KMS-11 (cell line): ENCODE data around the gene SIGLEC15.

Experiments used
- H2AFZ ChIP-seq: fragments of 200-600 bp; sonication (generic); 2 replicates; pipeline ENCODE4 v1.6.1; 2016; ENCODE audit warnings: antibody characterized with exemption, mixed run types, low read depth
- H3K27ac ChIP-seq: fragments of 200-600 bp; sonication (generic); 2 replicates; pipeline ENCODE4 v1.6.1; 2016; ENCODE audit warnings: mild to moderate bottlenecking, mixed run types
- H3K27me3 ChIP-seq: fragments of 200-600 bp; sonication (generic); 2 replicates; pipeline ENCODE4 v1.6.1; 2017; ENCODE audit warnings: mild to moderate bottlenecking, low read depth, mixed run types, moderate library complexity; ENCODE audit not compliant: insufficient read depth
- H3K36me3 ChIP-seq: fragments of 200-600 bp; sonication (generic); 2 replicates; pipeline ENCODE4 v1.6.1; 2017; ENCODE audit warnings: mild to moderate bottlenecking, mixed run types; ENCODE audit not compliant: insufficient read depth
- H3K4me1 ChIP-seq: fragments of 200-600 bp; sonication (generic); 2 replicates; pipeline ENCODE4 v1.6.1; 2016; ENCODE audit warnings: mild to moderate bottlenecking, low read depth, mixed run types; ENCODE audit not compliant: poor library complexity, severe bottlenecking
- H3K4me2 ChIP-seq: fragments of 200-600 bp; sonication (generic); 2 replicates; pipeline ENCODE4 v1.7.0; 2016; ENCODE audit warnings: mild to moderate bottlenecking, mixed run types
- H3K4me3 ChIP-seq: fragments of 200-600 bp; sonication (generic); IDR thresholded peaks from 2 replicates; pipeline ENCODE4 v1.6.1; 2017; ENCODE audit warnings: low read depth, low read length, mixed read lengths; ENCODE audit not compliant: insufficient read depth
- H3K79me2 ChIP-seq: fragments of 200-600 bp; sonication (generic); 2 replicates; pipeline ENCODE4 v1.6.1; 2016; ENCODE audit warnings: low read depth, mixed run types; ENCODE audit not compliant: insufficient read depth
- H3K9ac ChIP-seq: fragments of 200-600 bp; sonication (generic); 2 replicates; pipeline ENCODE4 v1.6.1; 2016; ENCODE audit warnings: mild to moderate bottlenecking, mixed run types
- H4K20me1 ChIP-seq: fragments of 200-600 bp; sonication (generic); 2 replicates; pipeline ENCODE4 v1.6.1; 2016; ENCODE audit warnings: mild to moderate bottlenecking, mixed run types; ENCODE audit not compliant: insufficient read depth
- CTCF ChIP-seq: fragments of 200-600 bp; sonication (generic); conservative IDR thresholded peaks from 2 replicates; pipeline ENCODE4 v1.6.1; 2017; ENCODE audit warnings: low read depth, mild to moderate bottlenecking, antibody characterized with exemption, low read length, moderate library complexity, mixed read lengths

SIGLEC15 gene

GRCh38 chr18:45782662-45783061, 42.8 kb upstream of the SIGLEC15 start:
- Histone ChIP-seq H3K36me3 (no peaks in the 10 kb centered on the region), H3K4me2 (no peak overlapping the region), H3K27me3 (no peaks in the 10 kb centered on the region), H3K79me2 (no peaks in the 10 kb centered on the region), H3K27ac (no peak overlapping the region), H2AFZ (no peak overlapping the region), H3K9ac (no peak overlapping the region), H3K4me1 (no peaks in the 10 kb centered on the region), H3K4me3 (no peak overlapping the region), H4K20me1 (no peaks in the 10 kb centered on the region)
- no peak for TF ChIP-seq CTCF

- H3K79me2 ChIP-seq = no peaks in the 10 kb centered on the region
- H2AFZ ChIP-seq = no peak overlapping the region
- no peak overlapping the region for H3K27ac ChIP-seq
- no peaks in the 10 kb centered on the region for H4K20me1 ChIP-seq
- no peaks in the 10 kb centered on the region for H3K36me3 ChIP-seq
- no peaks in the 10 kb centered on the region for H3K4me1 ChIP-seq
- H3K4me2 ChIP-seq = no peak overlapping the region
- H3K9ac ChIP-seq = no peak overlapping the region
- no peak overlapping the region for H3K4me3 ChIP-seq
- TF ChIP-seq CTCF = no peak
- H3K27me3 ChIP-seq = no peaks in the 10 kb centered on the region
Observed at GRCh38 chr18:45783097-45784075, 42.1 kb upstream of the SIGLEC15 start.

- Histone ChIP-seq H3K4me2 (no peak overlapping the region), H3K4me1 (no peaks in the 10 kb centered on the region), H2AFZ (no peak overlapping the region), H3K27me3 (no peaks in the 10 kb centered on the region), H3K36me3 (no peaks in the 10 kb centered on the region), H3K27ac (no peak overlapping the region), H3K79me2 (no peaks in the 10 kb centered on the region), H3K4me3 (no peak overlapping the region), H4K20me1 (no peaks in the 10 kb centered on the region), H3K9ac (no peak overlapping the region)
- TF ChIP-seq CTCF = no peak
Observed at GRCh38 chr18:45785134-45785533, 40.3 kb upstream of the SIGLEC15 start.

- no peaks in the 10 kb centered on the region for H4K20me1 ChIP-seq
- H3K79me2 ChIP-seq = no peaks in the 10 kb centered on the region
- H3K9ac ChIP-seq = no peak overlapping the region
- no peak overlapping the region for H3K27ac ChIP-seq
- no peaks in the 10 kb centered on the region for H3K36me3 ChIP-seq
- H3K4me2 ChIP-seq = no peak overlapping the region
- H3K4me3 ChIP-seq = no peak overlapping the region
- no peaks in the 10 kb centered on the region for H3K4me1 ChIP-seq
- H2AFZ ChIP-seq = no peak overlapping the region
- no peaks in the 10 kb centered on the region for H3K27me3 ChIP-seq
- TF ChIP-seq CTCF = no peak
Observed at GRCh38 chr18:45786941-45787340, 38.5 kb upstream of the SIGLEC15 start.
